HG03139 (cell line): ENCODE measurements around the gene PML.
"Not testable (repeated sequence)": the region's sequence is repeated elsewhere in the genome, so short reads cannot be mapped to it uniquely, and the experiment has no call there.

Experiments used
- ATAC-seq: cut with Tn5 transposase; IDR thresholded peaks from one replicate; pipeline ENCODE4 v1.9.1; 2021; ENCODE audit not compliant: unreplicated experiment

Gene PML

GRCh38 chr15:74037171-74038117 lies 42.9 kb downstream of the PML start:
- no peak for ATAC-seq

- ATAC-seq: no peak
Observed at GRCh38 chr15:74038707-74039655, 44.5 kb downstream of the PML start.

DNA sequence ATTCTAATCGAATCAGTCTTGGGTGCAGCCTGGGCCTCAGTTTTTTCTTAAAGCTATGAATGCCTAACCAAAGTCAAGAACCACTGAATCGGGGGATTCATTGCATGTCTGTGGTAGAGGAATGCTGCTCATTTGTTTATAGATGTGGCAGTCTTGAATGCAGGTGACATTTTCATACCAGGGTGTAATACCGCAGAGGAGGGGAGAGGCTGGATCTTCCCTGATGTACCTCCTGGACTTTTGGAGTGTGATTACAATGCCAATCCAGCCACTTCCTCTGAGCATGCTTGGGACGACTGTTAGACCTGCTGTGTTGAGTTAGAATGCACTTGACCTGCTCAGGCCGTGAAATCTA lies 45.1 kb downstream of the PML start:
- ATAC-seq: no peak

DNA sequence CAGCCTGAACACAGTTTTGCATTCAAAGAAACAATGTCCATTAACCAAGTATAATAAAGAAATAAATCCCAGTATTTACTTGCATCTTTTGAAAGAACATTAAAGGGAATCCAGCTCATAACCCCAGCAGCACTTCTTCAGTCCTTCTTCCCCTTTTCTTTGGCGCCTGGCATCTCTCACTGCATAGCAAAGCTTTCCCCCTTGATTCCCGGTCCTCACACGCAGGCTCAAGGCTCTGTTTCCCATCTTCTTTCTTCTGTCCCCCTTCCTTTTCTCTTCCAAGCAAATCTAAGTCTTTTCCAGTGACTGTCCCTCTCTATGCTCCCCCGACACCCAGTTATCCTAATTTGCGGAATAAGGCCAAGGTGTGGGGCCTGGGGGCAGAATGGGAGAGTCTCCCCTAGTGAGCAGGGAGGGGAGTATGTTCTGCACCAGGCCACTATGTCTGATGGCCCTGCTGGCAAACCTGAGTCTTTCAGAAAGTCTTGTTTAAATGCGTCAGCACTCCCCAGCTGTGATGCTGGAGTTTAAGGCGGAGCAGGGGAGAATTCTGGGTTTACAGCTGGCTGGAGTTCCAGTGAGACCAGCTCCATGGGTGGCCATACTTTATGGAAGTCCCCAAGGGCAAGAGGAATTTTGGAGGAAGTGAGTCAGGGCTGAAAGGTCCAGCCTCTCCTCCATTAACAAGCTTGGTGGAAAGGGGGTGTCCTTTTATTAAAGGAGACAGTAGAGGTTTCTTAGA lies 45.8 kb downstream of the PML start:
- no peak for ATAC-seq

DNA sequence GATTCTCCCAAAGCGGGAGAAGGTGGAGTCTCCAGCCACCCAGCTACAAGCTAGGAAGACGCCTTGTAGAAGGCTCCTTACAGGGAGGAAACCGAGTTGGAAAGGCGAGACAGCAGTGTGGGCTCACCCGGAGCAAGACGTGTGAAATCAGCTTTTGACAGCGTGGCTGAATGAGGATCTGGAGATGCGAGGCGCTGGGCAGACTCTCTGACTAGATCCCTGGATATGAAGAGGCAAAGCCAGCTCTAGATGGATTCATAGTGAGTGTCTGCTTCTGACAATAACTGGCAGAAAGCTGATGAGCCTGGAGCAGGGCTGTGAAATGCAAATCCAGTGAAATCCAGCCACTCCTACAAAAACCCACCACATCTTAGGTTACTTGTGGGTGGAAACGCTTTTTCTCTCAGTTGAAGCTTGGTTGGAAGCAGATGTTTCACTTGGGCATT lies 46.8 kb downstream of the PML start:
- ATAC-seq: no peak

GRCh38 chr15:74041777-74042435 lies 47.4 kb downstream of the PML start:
- ATAC-seq: no peak

DNA sequence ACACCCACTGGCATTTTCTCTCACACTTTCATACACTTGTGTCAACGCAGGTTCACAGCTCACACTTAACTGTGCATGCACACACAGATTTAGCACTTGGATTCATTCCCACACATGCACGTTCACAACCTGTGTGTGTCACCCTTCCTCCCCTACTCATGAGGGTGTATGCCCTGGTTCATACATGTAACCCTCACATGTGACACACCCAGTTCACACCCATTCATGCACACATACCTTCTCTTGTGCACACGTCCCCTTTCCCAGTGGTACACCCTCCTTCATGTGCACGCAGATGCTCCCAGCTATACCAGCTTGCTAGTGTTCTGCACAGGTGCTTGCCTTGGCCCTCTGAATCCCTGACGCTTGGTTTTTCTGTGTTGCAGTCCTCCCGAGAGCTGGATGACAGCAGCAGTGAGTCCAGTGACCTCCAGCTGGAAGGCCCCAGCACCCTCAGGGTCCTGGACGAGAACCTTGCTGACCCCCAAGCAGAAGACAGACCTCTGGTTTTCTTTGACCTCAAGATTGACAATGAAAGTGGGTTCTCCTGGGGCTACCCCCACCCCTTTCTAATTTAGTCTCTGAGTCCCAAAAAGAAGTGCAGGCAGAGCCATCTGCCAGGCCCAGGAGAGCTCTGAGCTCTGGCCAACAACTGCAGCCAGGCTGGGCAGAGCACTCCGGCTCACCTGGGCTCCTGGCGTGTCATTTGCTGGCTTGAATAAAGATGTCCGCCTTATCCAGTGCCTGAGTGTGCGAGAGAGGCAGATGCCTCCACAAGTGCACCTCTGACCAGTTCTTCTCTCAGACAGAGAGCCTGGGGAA lies 48.3 kb downstream of the PML start:
- no peak for ATAC-seq

GRCh38 chr15:74043425-74044266 lies 49.1 kb downstream of the PML start:
- ATAC-seq: no peak

DNA sequence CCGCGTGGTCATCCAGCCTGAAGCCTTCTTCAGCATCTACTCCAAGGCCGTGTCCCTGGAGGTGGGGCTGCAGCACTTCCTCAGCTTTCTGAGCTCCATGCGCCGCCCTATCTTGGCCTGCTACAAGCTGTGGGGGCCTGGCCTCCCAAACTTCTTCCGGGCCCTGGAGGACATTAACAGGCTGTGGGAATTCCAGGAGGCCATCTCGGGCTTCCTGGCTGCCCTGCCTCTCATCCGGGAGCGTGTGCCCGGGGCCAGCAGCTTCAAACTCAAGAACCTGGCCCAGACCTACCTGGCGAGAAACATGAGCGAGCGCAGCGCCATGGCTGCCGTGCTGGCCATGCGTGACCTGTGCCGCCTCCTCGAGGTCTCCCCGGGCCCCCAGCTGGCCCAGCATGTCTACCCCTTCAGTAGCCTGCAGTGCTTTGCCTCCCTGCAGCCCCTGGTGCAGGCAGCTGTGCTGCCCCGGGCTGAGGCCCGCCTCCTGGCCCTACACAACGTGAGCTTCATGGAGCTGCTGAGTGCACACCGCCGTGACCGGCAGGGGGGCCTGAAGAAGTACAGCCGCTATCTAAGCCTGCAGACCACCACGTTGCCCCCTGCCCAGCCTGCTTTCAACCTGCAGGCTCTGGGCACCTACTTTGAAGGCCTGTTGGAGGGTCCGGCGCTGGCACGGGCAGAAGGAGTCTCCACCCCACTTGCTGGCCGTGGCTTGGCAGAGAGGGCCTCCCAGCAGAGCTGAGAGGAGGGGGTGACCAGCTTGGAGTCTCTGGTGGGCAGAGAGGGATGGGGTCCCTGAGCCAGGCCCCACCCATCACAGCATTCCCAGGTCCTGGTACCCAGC lies 50.0 kb downstream of the PML start:
- no peak for ATAC-seq

DNA sequence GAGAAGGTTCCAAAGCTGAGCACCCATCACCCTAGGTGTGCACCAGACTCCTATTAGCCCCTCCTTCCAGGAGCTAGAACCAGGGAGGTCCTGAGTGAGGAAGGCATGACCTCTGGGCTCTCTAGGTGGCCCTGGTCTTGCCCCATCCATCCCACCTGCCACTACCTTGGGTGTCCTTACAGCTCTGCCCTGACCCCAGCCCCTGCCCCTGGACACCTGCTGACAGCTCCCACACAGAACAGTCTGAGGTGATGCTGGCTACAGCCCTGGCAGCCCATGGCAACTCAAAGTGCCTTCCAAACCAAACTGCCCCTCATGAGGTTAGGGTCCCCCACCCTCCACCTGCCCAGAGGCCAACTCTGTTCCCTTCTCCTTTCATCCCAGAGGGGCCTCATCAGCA lies 50.7 kb downstream of the PML start:
- no peak for ATAC-seq

DNA sequence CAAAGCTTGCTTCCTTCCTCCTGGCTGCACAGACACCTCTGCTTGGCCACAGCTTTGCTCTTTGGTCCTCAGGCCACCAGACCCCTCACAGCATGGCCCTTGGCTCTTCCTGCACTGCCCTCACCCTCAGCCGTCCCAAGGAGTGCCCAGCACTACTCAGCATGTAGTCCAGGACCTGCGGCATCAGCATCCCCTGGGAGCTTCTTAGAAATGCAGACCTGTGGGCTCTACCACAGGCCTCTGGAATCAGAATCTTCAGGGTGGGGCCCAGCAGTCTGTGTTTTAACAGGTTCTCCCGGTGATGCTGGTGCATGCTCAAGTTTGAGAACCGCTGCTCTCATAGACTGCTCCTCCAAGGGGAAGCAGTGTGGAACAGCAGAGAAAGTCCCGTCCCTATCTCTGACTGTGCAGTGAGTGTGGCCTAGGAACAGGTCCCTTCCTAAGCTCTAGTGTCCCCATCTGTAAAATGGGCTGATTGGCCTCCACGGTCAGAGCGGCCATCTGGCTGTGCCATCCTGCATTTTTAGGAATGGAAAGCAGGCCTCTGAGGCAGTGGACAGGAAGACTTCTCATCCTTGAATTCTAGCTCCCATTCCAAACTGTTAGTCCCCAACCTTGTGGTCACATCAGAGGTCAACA lies 51.2 kb downstream of the PML start:
- ATAC-seq: no peak

- no peak for ATAC-seq
Observed at GRCh38 chr15:74046275-74046674, 51.8 kb downstream of the PML start.

- no peak for ATAC-seq
Observed at GRCh38 chr15:74050127-74050526, 55.6 kb downstream of the PML start.

DNA sequence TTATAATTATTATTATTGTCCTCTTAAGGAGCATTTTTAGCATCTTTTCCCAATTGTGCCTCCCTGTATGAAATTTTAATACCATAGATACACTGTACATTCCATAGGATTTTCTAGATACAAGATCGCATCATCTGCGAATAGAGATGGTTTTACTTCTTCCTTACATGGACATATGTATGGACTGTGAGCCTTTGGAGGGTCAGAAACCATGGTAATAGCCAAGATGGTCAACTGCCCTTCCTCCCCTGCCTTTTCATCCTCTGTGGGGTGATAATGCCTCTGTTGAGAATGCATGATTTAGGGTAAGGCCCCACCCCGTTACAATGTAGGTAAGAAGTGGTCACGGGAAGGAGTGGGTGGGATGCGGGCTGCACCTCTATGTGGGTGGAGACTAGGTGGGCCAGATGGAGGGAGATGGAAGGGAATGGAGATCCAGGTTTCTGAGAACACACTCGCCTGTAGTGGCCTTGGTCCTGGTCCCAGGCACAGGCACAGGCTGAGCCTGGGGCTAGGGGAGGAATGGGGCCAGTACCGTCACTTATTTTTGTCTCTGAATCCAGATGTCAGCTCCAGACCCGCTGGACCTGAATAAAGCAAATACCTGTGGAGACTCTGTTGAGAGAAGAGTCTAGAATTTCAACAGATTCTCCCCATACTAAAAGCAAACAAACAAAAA lies 56.2 kb downstream of the PML start:
- no peak for ATAC-seq

- not testable (repeated sequence) for ATAC-seq
Observed at GRCh38 chr15:74052271-74053260, 58.0 kb downstream of the PML start.

- ATAC-seq: no peak
Observed at GRCh38 chr15:74053517-74053916, 59.0 kb downstream of the PML start.
